KMS-11 (cell line): ENCODE data around the gene ITGA1.

Source experiments
- H2AFZ ChIP-seq: fragments of 200-600 bp; sonication (generic); 2 replicates; pipeline ENCODE4 v1.6.1; 2016; ENCODE audit warnings: antibody characterized with exemption, mixed run types, low read depth
- H3K27ac ChIP-seq: fragments of 200-600 bp; sonication (generic); 2 replicates; pipeline ENCODE4 v1.6.1; 2016; ENCODE audit warnings: mild to moderate bottlenecking, mixed run types
- H3K27me3 ChIP-seq: fragments of 200-600 bp; sonication (generic); 2 replicates; pipeline ENCODE4 v1.6.1; 2017; ENCODE audit warnings: mild to moderate bottlenecking, low read depth, mixed run types, moderate library complexity; ENCODE audit not compliant: insufficient read depth
- H3K36me3 ChIP-seq: fragments of 200-600 bp; sonication (generic); 2 replicates; pipeline ENCODE4 v1.6.1; 2017; ENCODE audit warnings: mild to moderate bottlenecking, mixed run types; ENCODE audit not compliant: insufficient read depth
- H3K4me1 ChIP-seq: fragments of 200-600 bp; sonication (generic); 2 replicates; pipeline ENCODE4 v1.6.1; 2016; ENCODE audit warnings: mild to moderate bottlenecking, low read depth, mixed run types; ENCODE audit not compliant: poor library complexity, severe bottlenecking
- H3K4me2 ChIP-seq: fragments of 200-600 bp; sonication (generic); 2 replicates; pipeline ENCODE4 v1.7.0; 2016; ENCODE audit warnings: mild to moderate bottlenecking, mixed run types
- H3K4me3 ChIP-seq: fragments of 200-600 bp; sonication (generic); IDR thresholded peaks from 2 replicates; pipeline ENCODE4 v1.6.1; 2017; ENCODE audit warnings: low read depth, low read length, mixed read lengths; ENCODE audit not compliant: insufficient read depth
- H3K79me2 ChIP-seq: fragments of 200-600 bp; sonication (generic); 2 replicates; pipeline ENCODE4 v1.6.1; 2016; ENCODE audit warnings: low read depth, mixed run types; ENCODE audit not compliant: insufficient read depth
- H3K9ac ChIP-seq: fragments of 200-600 bp; sonication (generic); 2 replicates; pipeline ENCODE4 v1.6.1; 2016; ENCODE audit warnings: mild to moderate bottlenecking, mixed run types
- H4K20me1 ChIP-seq: fragments of 200-600 bp; sonication (generic); 2 replicates; pipeline ENCODE4 v1.6.1; 2016; ENCODE audit warnings: mild to moderate bottlenecking, mixed run types; ENCODE audit not compliant: insufficient read depth
- CTCF ChIP-seq: fragments of 200-600 bp; sonication (generic); conservative IDR thresholded peaks from 2 replicates; pipeline ENCODE4 v1.6.1; 2017; ENCODE audit warnings: low read depth, mild to moderate bottlenecking, antibody characterized with exemption, low read length, moderate library complexity, mixed read lengths

The ITGA1 gene

GRCh38 chr5:52896534-52897237, 109.0 kb downstream of the ITGA1 start:
- Histone ChIP-seq H3K36me3 (no peaks in the 10 kb centered on the region), H3K9ac (no peak overlapping the region), H3K4me1 (no peaks in the 10 kb centered on the region), H3K4me2 (no peak overlapping the region), H3K79me2 (no peaks in the 10 kb centered on the region), H4K20me1 (no peaks in the 10 kb centered on the region), H2AFZ (no peak overlapping the region), H3K4me3 (no peak overlapping the region), H3K27ac (no peak overlapping the region), H3K27me3 (no peaks in the 10 kb centered on the region)
- no peak for TF ChIP-seq CTCF

GRCh38 chr5:52897238-52897614, 109.5 kb downstream of the ITGA1 start:
- H3K9ac ChIP-seq: no peak overlapping the region
- H3K27me3 ChIP-seq: no peaks in the 10 kb centered on the region
- H4K20me1 ChIP-seq: no peaks in the 10 kb centered on the region
- H3K36me3 ChIP-seq: no peaks in the 10 kb centered on the region
- H3K27ac ChIP-seq: no peak overlapping the region
- H3K79me2 ChIP-seq: no peaks in the 10 kb centered on the region
- no peak overlapping the region for H3K4me2 ChIP-seq
- no peak overlapping the region for H2AFZ ChIP-seq
- no peaks in the 10 kb centered on the region for H3K4me1 ChIP-seq
- TF ChIP-seq CTCF: no peak
- no peak overlapping the region for H3K4me3 ChIP-seq

DNA sequence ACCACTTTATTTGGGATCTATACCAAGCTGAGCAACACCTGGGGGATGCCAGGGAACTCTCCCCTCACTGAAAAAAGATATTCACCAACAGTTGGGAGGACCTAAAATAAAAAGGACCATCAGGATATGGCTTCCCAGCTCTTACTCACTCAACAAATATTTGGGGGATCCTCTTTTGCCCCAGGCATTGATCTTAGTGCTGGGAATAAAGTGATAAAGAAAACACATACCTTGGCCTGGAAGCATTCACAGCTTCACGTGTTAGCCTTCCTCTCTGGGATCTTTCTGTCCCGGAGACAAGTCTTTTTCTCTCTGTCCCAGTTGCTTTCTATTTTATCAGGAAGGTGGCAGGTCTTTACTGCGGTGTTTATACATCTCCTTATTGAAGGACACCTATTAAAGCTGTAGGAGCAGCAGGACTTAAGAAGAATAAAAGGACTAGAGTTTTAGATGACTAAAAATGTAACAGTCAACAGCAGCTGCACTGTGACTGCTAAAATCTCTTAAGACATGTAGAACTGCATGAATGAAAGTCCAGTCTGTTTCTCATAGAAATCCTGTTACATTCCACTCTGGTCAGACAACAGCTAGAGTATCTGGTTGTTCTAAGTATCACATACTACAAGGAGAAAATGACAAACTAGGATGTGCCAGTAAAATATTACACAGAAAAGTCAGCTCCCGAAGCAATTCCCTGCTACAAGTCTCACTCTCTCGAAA, 111.4 kb downstream of the ITGA1 start:
- Histone ChIP-seq H3K9ac (no peak overlapping the region), H3K27me3 (no peaks in the 10 kb centered on the region), H3K27ac (no peak overlapping the region), H3K4me3 (no peak overlapping the region), H4K20me1 (no peaks in the 10 kb centered on the region), H3K79me2 (no peaks in the 10 kb centered on the region), H3K4me2 (no peak overlapping the region), H3K36me3 (no peaks in the 10 kb centered on the region), H3K4me1 (no peaks in the 10 kb centered on the region), H2AFZ (no peak overlapping the region)
- TF ChIP-seq CTCF: no peak

- Histone ChIP-seq H3K9ac (no peak overlapping the region), H3K27me3 (no peaks in the 10 kb centered on the region), H3K79me2 (no peaks in the 10 kb centered on the region), H2AFZ (no peak overlapping the region), H3K4me3 (no peak overlapping the region), H3K4me2 (no peak overlapping the region), H3K36me3 (no peaks in the 10 kb centered on the region), H3K27ac (no peak overlapping the region), H4K20me1 (no peaks in the 10 kb centered on the region), H3K4me1 (no peaks in the 10 kb centered on the region)
- no peak for TF ChIP-seq CTCF
These were observed 115.4 kb downstream of the ITGA1 start for GRCh38 chr5:52903142-52903541.
